Ascending aorta (tissue), 2 donors: Measurements from ENCODE around the gene CD180. TPM values are rescaled to one million over a fixed set of nuclear protein-coding genes. Genes with fewer than 3 reads are reported as not detected.

Experiments used
- DNase-seq, 2 donors: peaks; one replicate each; pipeline ENCODE4 v3.0.0-alpha.2; 2019; ENCODE audit warnings: low spot score in 2 of 2
- H3K27ac ChIP-seq, 2 donors: fragments of 200-600 bp; sonication (generic); one replicate each; pipeline ENCODE4 v1.5.1; 2016 to 2017; ENCODE audit warnings: mild to moderate bottlenecking in 1 of 2
- H3K27me3 ChIP-seq: fragments of 200-600 bp; sonication (generic); one replicate; pipeline ENCODE4 v1.5.1; 2017
- H3K36me3 ChIP-seq, 2 donors: fragments of 200-600 bp; sonication (generic); one replicate each; pipeline ENCODE4 v1.5.1; 2016
- H3K4me1 ChIP-seq, 2 donors: fragments of 200-600 bp; sonication (generic); one replicate each; pipeline ENCODE4 v1.5.1; 2016 to 2017; ENCODE audit warnings: mild to moderate bottlenecking in 1 of 2
- H3K4me3 ChIP-seq, 2 donors: fragments of 200-600 bp; sonication (generic); one replicate each; pipeline ENCODE4 v1.5.1; 2016 to 2017; ENCODE audit warnings: mild to moderate bottlenecking in 1 of 2
- H3K9me3 ChIP-seq, 2 donors: fragments of 200-600 bp; sonication (generic); one replicate each; pipeline ENCODE4 v1.5.1; 2016
- intact Hi-C: fragments of 100-400 bp; cut with DNase I; formaldehyde crosslinking; loops from one replicate; pipeline ENCODE4 v1.15.1; 2023
- total RNA-seq: library from RNA; depleted of rRNA; stranded (reverse); fragments of >200 nt; gene quantifications from one replicate; pipeline ENCODE4 v1.1.0, GENCODE V29; 2016
- TF ChIP-seq, protein P1 (sequence below), 3 experiments: fragments of 200-600 bp in 2 of 3; fragments of 450-650 bp in 1 of 3; sonication (generic) in 2 of 3; IDR thresholded peaks; one replicate each; pipeline ENCODE4 v1.5.1; 2016 to 2019; ENCODE audit warnings: antibody characterized with exemption in 3 of 3, mild to moderate bottlenecking in 1 of 3, moderate library complexity in 1 of 3

Gene CD180
- total RNA-seq, 1 donor from 2014 or later, result 2.3 TPM

DNA sequence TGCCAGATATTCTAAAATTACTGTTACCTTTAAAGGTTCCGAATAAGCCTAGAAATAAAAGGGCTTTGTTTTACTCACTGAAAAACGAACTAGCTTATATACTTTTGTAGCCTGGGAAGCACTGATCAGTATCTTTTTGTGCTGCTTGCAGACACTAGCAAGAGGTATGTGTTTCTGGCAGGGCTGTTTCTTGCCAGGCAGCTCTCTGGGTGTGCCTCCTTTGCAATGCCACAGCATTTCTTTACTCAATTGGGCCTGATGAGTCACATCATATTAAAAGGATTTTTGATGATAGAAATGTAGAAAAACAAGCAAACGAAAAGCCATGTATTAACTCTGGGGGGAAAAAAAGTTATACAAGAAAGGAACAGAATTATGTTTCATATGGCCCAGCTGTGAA, 35.6 kb downstream of the CD180 start:
- H3K9me3 ChIP-seq, result no peaks in the 10 kb centered on the region
- TF ChIP-seq, protein P1, sequence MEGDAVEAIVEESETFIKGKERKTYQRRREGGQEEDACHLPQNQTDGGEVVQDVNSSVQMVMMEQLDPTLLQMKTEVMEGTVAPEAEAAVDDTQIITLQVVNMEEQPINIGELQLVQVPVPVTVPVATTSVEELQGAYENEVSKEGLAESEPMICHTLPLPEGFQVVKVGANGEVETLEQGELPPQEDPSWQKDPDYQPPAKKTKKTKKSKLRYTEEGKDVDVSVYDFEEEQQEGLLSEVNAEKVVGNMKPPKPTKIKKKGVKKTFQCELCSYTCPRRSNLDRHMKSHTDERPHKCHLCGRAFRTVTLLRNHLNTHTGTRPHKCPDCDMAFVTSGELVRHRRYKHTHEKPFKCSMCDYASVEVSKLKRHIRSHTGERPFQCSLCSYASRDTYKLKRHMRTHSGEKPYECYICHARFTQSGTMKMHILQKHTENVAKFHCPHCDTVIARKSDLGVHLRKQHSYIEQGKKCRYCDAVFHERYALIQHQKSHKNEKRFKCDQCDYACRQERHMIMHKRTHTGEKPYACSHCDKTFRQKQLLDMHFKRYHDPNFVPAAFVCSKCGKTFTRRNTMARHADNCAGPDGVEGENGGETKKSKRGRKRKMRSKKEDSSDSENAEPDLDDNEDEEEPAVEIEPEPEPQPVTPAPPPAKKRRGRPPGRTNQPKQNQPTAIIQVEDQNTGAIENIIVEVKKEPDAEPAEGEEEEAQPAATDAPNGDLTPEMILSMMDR (IDR thresholded peaks at IDR 0.05), result no peak
- intact Hi-C loops, result no loop called here
- H3K36me3 ChIP-seq, result peaks cover 23 to 25% of the 10 kb centered on the region in 2 donors
- H3K27ac ChIP-seq, result peak overlapping the region; percentile 22 to 61
- DNase-seq, result peak in 1 of 2 donors; percentile 74
- peaks cover 0 to 8% of the 10 kb centered on the region in 2 donors for H3K4me1 ChIP-seq
- H3K4me3 ChIP-seq, result no peak overlapping the region
- H3K27me3 ChIP-seq, result no peaks in the 10 kb centered on the region

- TF ChIP-seq, protein P1 (IDR thresholded peaks at IDR 0.05), result no peak
- intact Hi-C loops, result no loop called here
- Histone ChIP-seq H3K4me3 (no peak overlapping the region), H3K4me1 (peaks cover 0 to 5% of the 10 kb centered on the region in 2 donors), H3K36me3 (peaks cover 23 to 30% of the 10 kb centered on the region in 2 donors), H3K27ac (peak overlapping the region; percentile 22 to 61), H3K27me3 (no peaks in the 10 kb centered on the region), H3K9me3 (no peaks in the 10 kb centered on the region)
- no peak for DNase-seq
These were observed 36.3 kb downstream of the CD180 start for GRCh38 chr5:67160272-67160671.

DNA sequence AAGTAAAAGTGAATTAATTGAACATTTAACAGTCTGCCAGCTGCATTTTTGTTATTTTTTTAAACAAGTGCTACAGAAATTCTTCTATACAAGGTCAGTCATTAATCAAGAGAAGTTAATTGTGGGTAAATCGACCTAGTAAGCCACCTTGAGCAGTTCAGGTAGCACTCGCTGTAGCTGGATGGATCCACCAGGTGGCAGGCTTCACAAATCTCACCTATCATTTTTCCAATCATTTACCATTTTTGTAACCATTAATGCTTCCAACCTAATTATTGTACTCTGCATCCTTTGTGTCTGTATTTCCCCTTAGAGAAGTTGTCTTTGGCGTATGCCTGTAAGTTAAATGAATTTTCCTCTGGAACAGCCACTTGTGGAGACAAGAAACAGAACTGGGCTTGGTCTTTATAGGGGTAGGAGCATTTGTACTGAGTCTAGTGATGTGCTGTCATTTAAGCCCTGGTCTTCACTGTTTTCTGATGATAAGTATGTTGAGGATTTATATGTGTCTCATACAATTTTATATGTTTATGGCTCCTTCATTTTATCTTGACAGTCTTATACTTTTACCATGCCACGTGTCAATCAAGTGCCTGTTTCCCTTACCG, 39.5 kb downstream of the CD180 start:
- TF ChIP-seq, protein P1 (IDR thresholded peaks at IDR 0.05), result peak; percentile 62 to 81 (median 74)
- Histone ChIP-seq H3K36me3 (peaks cover 14 to 34% of the 10 kb centered on the region in 2 donors), H3K27ac (no peak overlapping the region), H3K27me3 (no peaks in the 10 kb centered on the region), H3K4me1 (peaks cover 0 to 5% of the 10 kb centered on the region in 2 donors), H3K9me3 (no peaks in the 10 kb centered on the region), H3K4me3 (no peak overlapping the region)
- intact Hi-C loops, result loop anchor here (1.0 to 5.0 kb wide), 2 partner anchors 52 to 345 kb away; no protein-coding TSS in a partner anchor
- DNase-seq, result no peak

GRCh38 chr5:67154556-67155206, 41.9 kb downstream of the CD180 start:
- H3K27me3 ChIP-seq, result no peaks in the 10 kb centered on the region
- DNase-seq, result no peak
- H3K27ac ChIP-seq, result no peak overlapping the region
- H3K4me3 ChIP-seq, result no peak overlapping the region
- H3K9me3 ChIP-seq, result no peaks in the 10 kb centered on the region
- intact Hi-C loops, result loop anchor here (5.0 kb wide), 1 partner anchor 342 kb away; no protein-coding TSS in a partner anchor
- peaks cover 23 to 47% of the 10 kb centered on the region in 2 donors for H3K36me3 ChIP-seq
- TF ChIP-seq, protein P1 (IDR thresholded peaks at IDR 0.05), result no peak
- H3K4me1 ChIP-seq, result no peaks in the 10 kb centered on the region

GRCh38 chr5:67153292-67153691, 43.3 kb downstream of the CD180 start:
- H3K36me3 ChIP-seq, result peaks cover 23 to 51% of the 10 kb centered on the region in 2 donors
- intact Hi-C loops, result no loop called here
- H3K4me3 ChIP-seq, result no peak overlapping the region
- no peaks in the 10 kb centered on the region for H3K27me3 ChIP-seq
- TF ChIP-seq, protein P1 (IDR thresholded peaks at IDR 0.05), result no peak
- H3K4me1 ChIP-seq, result no peaks in the 10 kb centered on the region
- no peak for DNase-seq
- H3K27ac ChIP-seq, result no peak overlapping the region
- H3K9me3 ChIP-seq, result no peaks in the 10 kb centered on the region
